GM12874 (cell line): ENCODE data around the gene USP13.
A peak's percentile ranks its signal among the peaks of the same experiment; 100 is the strongest.

Experiments
- TF ChIP-seq, protein P1 (sequence below): IDR thresholded peaks from 2 replicates; pipeline ENCODE4 v1.5.1; 2011; ENCODE audit warnings: low read depth, mild to moderate bottlenecking, control low read depth, low read length, moderate library complexity; ENCODE audit not compliant: insufficient read depth

Gene USP13

GRCh38 chr3:179807588-179807987 is 154.7 kb downstream of the USP13 start:
- TF ChIP-seq, protein P1, sequence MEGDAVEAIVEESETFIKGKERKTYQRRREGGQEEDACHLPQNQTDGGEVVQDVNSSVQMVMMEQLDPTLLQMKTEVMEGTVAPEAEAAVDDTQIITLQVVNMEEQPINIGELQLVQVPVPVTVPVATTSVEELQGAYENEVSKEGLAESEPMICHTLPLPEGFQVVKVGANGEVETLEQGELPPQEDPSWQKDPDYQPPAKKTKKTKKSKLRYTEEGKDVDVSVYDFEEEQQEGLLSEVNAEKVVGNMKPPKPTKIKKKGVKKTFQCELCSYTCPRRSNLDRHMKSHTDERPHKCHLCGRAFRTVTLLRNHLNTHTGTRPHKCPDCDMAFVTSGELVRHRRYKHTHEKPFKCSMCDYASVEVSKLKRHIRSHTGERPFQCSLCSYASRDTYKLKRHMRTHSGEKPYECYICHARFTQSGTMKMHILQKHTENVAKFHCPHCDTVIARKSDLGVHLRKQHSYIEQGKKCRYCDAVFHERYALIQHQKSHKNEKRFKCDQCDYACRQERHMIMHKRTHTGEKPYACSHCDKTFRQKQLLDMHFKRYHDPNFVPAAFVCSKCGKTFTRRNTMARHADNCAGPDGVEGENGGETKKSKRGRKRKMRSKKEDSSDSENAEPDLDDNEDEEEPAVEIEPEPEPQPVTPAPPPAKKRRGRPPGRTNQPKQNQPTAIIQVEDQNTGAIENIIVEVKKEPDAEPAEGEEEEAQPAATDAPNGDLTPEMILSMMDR, result no peak

GRCh38 chr3:179809639-179810038 is 156.8 kb downstream of the USP13 start:
- TF ChIP-seq, protein P1, result no peak

DNA sequence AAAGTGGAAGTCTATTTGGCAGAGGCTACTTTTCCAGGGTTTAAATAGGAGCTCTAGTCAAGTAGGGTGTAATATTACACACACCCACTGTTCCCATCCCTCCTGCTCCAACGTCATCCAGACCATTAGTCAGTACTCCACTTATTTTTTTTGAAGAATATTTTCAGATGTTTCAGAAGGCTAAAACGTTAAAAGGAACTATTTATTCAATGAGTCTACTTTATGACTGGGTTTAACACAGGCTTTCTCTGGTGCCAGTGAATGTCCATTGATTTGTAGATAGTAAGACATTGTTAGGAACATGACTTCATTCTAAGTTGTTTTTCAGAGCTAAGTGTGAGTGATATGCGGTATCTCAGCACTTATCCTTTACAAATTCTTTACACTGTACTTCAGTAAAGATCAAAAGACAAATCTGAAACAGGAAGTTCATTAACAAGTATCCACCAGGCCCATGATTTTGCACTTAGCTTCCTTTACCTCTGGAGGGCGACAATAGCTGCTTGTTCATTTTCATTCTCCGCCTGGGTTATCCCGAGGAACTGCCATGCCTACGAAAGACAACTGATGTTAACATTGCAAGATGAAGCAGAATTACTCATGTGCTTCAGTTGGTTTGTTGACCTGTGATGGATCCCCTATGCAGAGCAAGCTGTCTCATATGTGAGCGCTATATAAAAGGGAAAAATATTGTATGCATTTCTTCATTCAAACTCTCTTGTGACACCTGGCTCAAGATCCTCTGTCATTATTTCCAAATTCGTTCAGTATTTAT is 158.7 kb downstream of the USP13 start:
- TF ChIP-seq, protein P1, result peak; percentile 71; the same call in 1 of the 2 replicates

- TF ChIP-seq, protein P1, result no peak
Observed at GRCh38 chr3:179812096-179812382, 159.2 kb downstream of the USP13 start.

- TF ChIP-seq, protein P1, result no peak
Observed at GRCh38 chr3:179819379-179819778, 166.5 kb downstream of the USP13 start.

- TF ChIP-seq, protein P1, result no peak
Observed at GRCh38 chr3:179822296-179822695, 169.5 kb downstream of the USP13 start.

DNA sequence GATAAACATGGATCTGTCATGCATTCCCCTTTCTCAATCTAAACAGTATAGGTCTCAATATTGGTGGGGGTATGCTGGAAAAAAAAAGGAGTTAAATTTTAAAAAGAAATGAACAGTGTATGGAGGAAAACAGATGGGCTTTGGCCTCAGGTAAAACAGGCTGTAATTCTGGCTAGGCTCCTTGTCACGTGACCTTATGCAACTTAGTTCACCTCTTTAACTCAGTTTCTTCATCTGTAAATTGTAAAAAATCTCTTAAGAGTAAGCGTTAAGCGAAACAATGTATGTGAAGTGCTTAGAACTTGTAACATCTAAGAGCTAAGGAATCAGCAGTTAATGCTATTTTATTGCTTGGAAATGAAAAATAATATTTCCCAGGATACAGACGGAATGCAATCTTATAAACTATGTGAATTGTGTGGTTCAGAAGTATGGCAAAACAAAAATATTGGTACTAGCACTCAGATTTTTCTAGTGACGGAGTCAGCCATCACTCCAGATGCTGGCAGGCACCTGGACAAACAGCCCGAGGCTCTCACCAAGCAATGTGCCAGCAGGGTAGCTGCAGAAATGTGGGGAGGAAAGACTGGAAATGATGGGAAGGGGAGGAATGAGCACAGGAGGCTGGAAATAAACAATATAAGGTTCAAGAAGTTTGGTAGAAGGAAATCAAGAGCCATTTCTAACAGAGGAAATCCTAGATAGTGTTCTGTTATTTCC is 172.8 kb downstream of the USP13 start:
- TF ChIP-seq, protein P1, result no peak
